ENCODE results near the gene UNC45A. TPM values are rescaled to one million over a fixed set of nuclear protein-coding genes. Genes with fewer than 3 reads are reported as not detected.

Gene UNC45A
- polyA plus RNA-seq, 1 donor (not counting 4 experiments of a cell fraction or from before 2014, with no cell fraction given), result 63.1 TPM

GRCh38 chr15:90946941-90947576, 12.0 kb downstream of the UNC45A start:
- no peaks in the 10 kb centered on the region for H4K20me1 ChIP-seq (ENCODE audit: control insufficient read depth, extremely low read depth, insufficient read depth, low read length)
- no peaks in the 10 kb centered on the region for H3K27me3 ChIP-seq (ENCODE audit: control insufficient read depth, extremely low read depth, insufficient read depth, low read length)
- H3K9me1 ChIP-seq (ENCODE audit: control insufficient read depth, extremely low read depth, insufficient read depth, low read length), result no peaks in the 10 kb centered on the region
- H2AFZ ChIP-seq (ENCODE audit: control insufficient read depth, low read length), result no peak overlapping the region
- no peak overlapping the region for H3K27ac ChIP-seq (ENCODE audit: control insufficient read depth, insufficient read depth, low read length)
- FAIRE-seq (no peak), DNase-seq (ENCODE audit: low read depth, low spot score) (no peak)
- H3K9ac ChIP-seq (ENCODE audit: control insufficient read depth, extremely low read depth, insufficient read depth, low read length), result no peak overlapping the region
- no peak for TF ChIP-seq EZH2 (IDR thresholded peaks at IDR 0.05; ENCODE audit: low read length)
- no peak for TF ChIP-seq CTCF (optimal IDR thresholded peaks at IDR 0.05 in 1 of 3, IDR thresholded peaks at IDR 0.05 in 1 of 3, conservative IDR thresholded peaks at IDR 0.05 in 1 of 3; ENCODE audit: extremely low read depth in 1 of 3, insufficient read depth in 2 of 3, low read length in 3 of 3)
- peaks cover 44 to 56% of the 10 kb centered on the region in 2 experiments for H3K36me3 ChIP-seq (ENCODE audit: control insufficient read depth in 2 of 2, extremely low read depth in 1 of 2, insufficient read depth in 2 of 2, low read length in 2 of 2)
- no peak overlapping the region for H3K4me2 ChIP-seq (ENCODE audit: control insufficient read depth, extremely low read depth, insufficient read depth, low read depth, low read length)
- no peaks in the 10 kb centered on the region for H3K79me2 ChIP-seq (ENCODE audit: control insufficient read depth, insufficient read depth, low read length)
- no peaks in the 10 kb centered on the region for H3K9me3 ChIP-seq (ENCODE audit: control insufficient read depth, low read depth, low read length)
- peaks cover 4% of the 10 kb centered on the region for H3K4me1 ChIP-seq (ENCODE audit: control insufficient read depth, extremely low read depth, insufficient read depth, low read length)
- dilution Hi-C loops (cut with MboI; ENCODE audit: extremely low pct_ligation_motif_present, low sequenced_read_pairs), result no loop called here
- H3K4me3 ChIP-seq (ENCODE audit: control insufficient read depth in 2 of 3, extremely low read depth in 1 of 3, insufficient read depth in 2 of 3, low read depth in 1 of 3, low read length in 3 of 3), result no peak overlapping the region

- peaks cover 40 to 51% of the 10 kb centered on the region in 2 experiments for H3K36me3 ChIP-seq (ENCODE audit: control insufficient read depth in 2 of 2, extremely low read depth in 1 of 2, insufficient read depth in 2 of 2, low read length in 2 of 2)
- no peak for DNase-seq (ENCODE audit: low read depth, low spot score)
Measured at GRCh38 chr15:90947577-90948357, 12.7 kb downstream of the UNC45A start.

More at GRCh38 chr15:90947577-90948357, 12.7 kb downstream of the UNC45A start:
- Histone ChIP-seq H4K20me1 (ENCODE audit: control insufficient read depth, extremely low read depth, insufficient read depth, low read length) (no peaks in the 10 kb centered on the region), H3K9me1 (ENCODE audit: control insufficient read depth, extremely low read depth, insufficient read depth, low read length) (no peaks in the 10 kb centered on the region), H3K79me2 (ENCODE audit: control insufficient read depth, insufficient read depth, low read length) (no peaks in the 10 kb centered on the region), H3K9me3 (ENCODE audit: control insufficient read depth, low read depth, low read length) (no peaks in the 10 kb centered on the region), H3K4me2 (ENCODE audit: control insufficient read depth, extremely low read depth, insufficient read depth, low read depth, low read length) (no peak overlapping the region), H3K9ac (ENCODE audit: control insufficient read depth, extremely low read depth, insufficient read depth, low read length) (no peak overlapping the region), H3K27ac (ENCODE audit: control insufficient read depth, insufficient read depth, low read length) (no peak overlapping the region), H2AFZ (ENCODE audit: control insufficient read depth, low read length) (no peak overlapping the region), H3K4me1 (ENCODE audit: control insufficient read depth, extremely low read depth, insufficient read depth, low read length) (peaks cover 4% of the 10 kb centered on the region), H3K27me3 (ENCODE audit: control insufficient read depth, extremely low read depth, insufficient read depth, low read length) (no peaks in the 10 kb centered on the region), H3K4me3 (ENCODE audit: control insufficient read depth in 2 of 3, extremely low read depth in 1 of 3, insufficient read depth in 2 of 3, low read depth in 1 of 3, low read length in 3 of 3) (no peak overlapping the region)
- no peak for TF ChIP-seq CTCF (optimal IDR thresholded peaks at IDR 0.05 in 1 of 3, IDR thresholded peaks at IDR 0.05 in 1 of 3, conservative IDR thresholded peaks at IDR 0.05 in 1 of 3; ENCODE audit: extremely low read depth in 1 of 3, insufficient read depth in 2 of 3, low read length in 3 of 3)
- no peak for TF ChIP-seq EZH2 (IDR thresholded peaks at IDR 0.05; ENCODE audit: low read length)
- dilution Hi-C loops (cut with MboI; ENCODE audit: extremely low pct_ligation_motif_present, low sequenced_read_pairs), result no loop called here
- no peak for FAIRE-seq

All from keratinocyte (primary cell).